DMS153 (cell line): ENCODE results near the gene ABCG1.

ENCODE experiments used
- DNase-seq: peaks from one replicate; lab custom pipeline; 2025; lab: John Stamatoyannopoulos, UW

ABCG1 gene

GRCh38 chr21:42191696-42192595, 27.0 kb upstream of the ABCG1 start:
- DNase-seq = no peak

DNA sequence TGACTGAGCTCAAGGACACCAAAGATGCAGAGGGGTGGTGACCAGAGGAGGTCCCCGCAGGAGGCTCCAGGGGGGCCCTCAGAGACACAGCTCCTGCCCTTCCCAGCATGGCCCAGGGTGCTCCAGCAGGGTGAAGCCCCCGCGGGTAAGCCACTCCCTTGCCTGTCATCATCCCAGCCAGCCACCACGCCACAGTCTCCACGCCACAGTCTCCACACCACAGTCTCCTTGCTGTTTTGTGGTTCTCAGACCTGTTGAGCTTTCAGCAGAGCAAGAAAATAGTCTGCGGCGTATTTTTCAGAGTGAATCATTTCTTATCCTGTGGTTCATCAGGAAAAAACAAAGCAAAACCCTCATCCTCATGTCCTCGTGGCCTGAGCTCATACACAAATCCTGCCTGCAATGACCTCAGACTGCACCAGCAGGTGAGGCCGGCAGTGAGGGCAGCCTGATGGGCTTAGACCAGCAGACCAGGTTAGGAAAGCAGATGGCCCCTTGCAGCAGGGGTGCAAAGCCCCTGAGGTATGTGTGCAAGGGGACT, 25.7 kb upstream of the ABCG1 start:
- no peak for DNase-seq

DNA sequence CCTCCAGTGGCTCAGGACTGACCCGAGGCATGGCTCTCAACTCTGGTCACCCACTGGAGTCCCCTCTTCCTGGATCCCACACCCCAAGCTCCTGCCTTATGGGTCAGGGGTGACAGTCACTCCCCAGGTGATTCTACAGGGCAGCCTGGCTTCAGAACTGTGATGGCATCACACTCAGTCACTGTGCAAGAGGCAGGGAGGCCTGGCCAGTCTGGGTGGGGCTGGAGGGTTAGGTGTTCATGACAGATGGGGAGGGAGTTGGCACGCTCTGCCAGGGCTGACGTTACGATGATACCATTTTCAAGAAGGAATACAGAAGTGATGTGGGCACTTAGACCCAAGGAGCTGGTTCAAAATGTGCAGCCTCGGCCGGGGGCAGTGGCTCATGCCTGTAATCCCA, 25.2 kb upstream of the ABCG1 start:
- DNase-seq = no peak

GRCh38 chr21:42194863-42195262, 24.1 kb upstream of the ABCG1 start:
- DNase-seq = no peak

GRCh38 chr21:42195378-42196031, 23.4 kb upstream of the ABCG1 start:
- no peak for DNase-seq

GRCh38 chr21:42198929-42199867, 19.7 kb upstream of the ABCG1 start:
- peak; percentile 42 for DNase-seq

GRCh38 chr21:42199868-42200463, 19.0 kb upstream of the ABCG1 start:
- no peak for DNase-seq

- peak; percentile 16 for DNase-seq
These were observed 17.9 kb upstream of the ABCG1 start for GRCh38 chr21:42200906-42201614.

DNA sequence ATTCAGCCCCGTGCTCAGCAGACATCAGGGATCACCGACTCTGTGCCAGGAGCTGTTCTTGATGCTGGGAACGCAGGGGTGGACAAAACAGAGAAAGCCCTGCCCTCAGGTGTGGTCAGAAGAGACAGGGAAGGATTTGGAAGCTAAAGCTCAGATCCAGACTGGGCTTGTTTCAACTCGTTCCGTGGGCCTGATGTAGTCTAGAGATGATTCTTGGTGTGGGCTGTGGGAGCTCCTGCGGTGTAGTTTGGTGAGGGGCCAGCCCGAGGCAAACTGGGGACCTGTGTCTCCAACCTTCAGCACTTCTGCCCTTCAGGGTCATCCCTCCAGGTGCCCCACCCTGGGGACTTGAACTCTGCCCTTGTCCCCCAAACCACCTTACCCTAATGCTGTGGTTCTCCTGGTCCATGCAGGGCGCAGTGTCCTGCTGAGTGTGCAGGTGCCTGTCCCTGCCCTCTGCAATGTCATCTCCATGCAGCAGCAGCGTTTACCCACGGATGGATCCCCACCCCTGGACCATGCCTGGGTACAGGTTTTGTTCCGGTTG, 17.3 kb upstream of the ABCG1 start:
- no peak for DNase-seq

DNA sequence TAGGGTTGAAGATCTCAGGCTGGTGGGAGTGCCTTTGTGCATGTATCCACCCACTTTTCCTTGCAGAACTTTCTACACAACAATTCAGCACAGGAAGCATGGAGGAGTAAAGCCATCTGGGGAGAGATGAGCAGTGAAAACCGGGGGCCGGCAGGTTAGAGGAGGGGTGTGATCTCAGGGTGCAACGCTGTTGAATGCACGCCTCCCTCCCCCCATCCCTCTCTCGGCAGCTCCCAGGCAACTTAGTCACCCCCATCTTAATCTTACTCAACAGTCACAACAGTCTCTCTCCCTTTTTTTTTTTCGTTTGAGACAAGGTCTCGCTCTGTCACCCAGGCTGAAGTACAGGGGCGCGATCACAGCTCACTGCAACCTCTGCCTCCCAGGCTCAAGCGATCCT, 16.6 kb upstream of the ABCG1 start:
- DNase-seq = no peak

GRCh38 chr21:42203321-42203720, 15.6 kb upstream of the ABCG1 start:
- DNase-seq = no peak

DNA sequence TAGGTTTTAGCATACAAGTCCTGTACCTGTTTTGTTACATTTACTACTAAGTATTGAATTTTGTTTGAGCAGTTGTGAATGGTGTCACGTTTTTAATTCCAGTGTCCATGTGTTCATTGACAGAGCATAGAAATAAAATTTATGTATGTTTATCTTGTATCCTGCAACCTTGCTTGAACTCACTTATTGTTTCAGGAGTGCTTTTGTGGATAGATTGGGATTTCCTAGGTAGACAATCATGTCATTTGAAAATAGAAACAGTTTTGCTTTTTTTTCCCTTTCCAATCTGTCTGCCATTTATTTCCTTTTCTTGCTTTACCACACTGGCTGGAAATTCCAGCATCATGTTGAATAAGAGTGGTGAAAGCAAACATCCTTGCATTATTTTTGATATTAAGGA, 15.0 kb upstream of the ABCG1 start:
- no peak for DNase-seq

DNA sequence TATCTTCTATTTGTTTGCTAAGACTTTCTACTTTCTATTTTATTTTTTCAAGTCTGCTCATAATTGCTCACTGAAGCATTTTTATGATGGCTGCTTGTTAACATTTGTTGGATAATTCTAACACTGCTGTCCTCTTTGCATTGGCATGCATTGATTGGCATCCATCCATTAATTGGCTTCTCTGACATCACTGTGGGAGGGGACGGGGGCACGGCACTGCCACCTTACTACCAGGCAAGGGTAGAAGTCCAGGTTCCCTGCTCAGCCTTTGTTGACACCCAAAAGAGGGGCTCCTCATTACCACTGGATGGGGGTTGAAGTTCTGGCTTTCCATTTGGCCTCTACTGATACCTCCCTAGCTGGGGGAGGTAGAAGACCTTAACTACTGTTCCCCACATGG, 11.5 kb upstream of the ABCG1 start:
- DNase-seq = no peak

DNA sequence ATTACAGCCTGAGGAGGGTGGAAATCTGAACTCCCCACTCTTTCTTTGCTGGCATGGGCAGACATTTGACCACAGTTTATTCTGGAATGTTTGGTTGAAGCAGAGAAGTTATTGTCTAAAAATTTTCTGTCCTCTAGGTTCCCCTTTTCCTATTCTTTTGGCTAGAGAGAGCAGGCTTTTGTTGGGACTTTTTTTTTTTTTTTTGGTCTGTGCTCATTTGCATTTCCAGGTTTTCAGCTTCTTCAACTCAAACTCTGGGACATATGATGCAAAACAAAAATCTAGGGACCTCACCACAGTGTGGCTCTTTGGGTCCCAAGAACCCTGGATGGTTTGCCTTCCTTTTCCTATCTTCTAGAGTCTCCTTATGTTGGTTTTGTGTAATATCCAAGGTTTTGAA, 10.9 kb upstream of the ABCG1 start:
- DNase-seq = no peak

DNA sequence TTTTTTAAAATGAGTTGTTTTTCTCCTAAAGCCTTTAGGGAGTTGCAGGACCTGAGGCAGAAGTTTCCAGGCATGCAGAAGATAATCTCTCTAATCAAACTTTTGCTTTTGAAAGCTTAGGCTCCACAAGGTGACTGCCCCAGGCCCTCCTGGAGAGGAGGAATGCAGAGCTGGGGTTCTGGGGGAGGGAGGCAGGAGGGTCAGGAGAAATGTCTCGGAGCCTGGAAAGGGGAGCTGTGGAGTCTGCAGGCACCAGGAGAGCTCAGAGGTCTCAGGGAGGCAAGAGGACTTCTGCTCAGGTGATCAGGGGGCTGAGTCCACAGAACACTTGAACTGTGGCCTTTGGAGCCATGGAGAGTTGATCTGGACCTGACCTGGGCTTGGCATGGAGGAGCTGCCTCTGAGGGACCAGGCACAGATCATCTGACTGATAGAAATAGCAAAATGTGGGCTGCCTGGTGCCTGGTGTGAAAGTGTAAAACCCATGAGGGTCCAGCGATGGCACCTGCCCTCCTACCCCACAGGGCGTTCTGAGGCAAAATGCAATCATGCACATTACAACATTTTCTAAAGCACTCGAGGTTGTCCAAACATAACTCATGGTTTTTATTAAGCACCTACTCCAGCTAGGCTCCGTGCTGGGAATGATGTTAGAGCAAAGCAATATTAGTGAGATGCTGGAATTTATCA, 10.0 kb upstream of the ABCG1 start:
- no peak for DNase-seq

GRCh38 chr21:42209801-42210479, 9.0 kb upstream of the ABCG1 start:
- peak; percentile 49 for DNase-seq

- no peak for DNase-seq
These were observed 6.7 kb upstream of the ABCG1 start for GRCh38 chr21:42212266-42212665.

DNA sequence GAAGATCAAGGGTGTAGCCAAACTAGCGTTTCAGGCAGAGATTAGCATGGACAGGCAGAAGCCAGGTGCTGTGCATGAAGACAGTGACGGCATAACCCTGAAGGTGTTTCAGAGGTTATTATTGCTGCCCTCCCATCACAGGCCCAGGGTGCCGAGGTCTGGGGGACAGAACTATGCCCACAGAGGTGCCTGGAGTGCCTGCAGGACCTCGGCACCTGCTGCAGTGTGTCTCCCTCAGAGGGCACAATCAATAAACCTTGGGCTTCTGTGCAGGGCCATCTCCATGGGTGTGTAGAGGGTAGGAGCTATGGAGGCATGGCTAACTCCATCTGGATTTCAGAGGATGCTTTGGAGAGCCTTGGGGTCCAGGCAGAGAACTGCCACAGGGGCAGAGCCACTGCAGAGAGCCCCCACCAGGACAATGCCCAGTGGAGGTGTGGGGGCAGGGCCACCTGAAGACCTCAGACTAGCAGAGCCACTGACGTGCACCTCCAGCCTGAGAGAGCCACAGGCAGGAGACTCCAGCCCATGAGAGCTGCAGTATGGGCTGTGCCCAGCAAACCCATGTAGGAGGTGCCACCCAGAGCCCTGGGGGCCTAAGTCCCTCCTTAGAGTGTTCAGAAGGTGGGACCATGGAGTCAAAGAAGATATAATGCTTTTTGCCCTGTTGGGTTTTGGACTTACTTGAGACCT, 5.7 kb upstream of the ABCG1 start:
- no peak for DNase-seq
